H9 (cell line): ENCODE measurements around the gene KLC1. TPM values are rescaled to one million over a fixed set of nuclear protein-coding genes. Genes with fewer than 3 reads are reported as not detected.

Source experiments
- DNase-seq: peaks from one replicate; pipeline ENCODE4 v3.0.0-alpha.2; 2017
- H2AFZ ChIP-seq: one replicate; pipeline ENCODE4 v1.6.1; 2013; ENCODE audit warnings: mild to moderate bottlenecking, low read length, control low read depth, moderate library complexity
- H2AK5ac ChIP-seq: 2 replicates; pipeline ENCODE4 v1.6.1; 2013; ENCODE audit warnings: low read length, control low read depth, mixed read lengths; ENCODE audit not compliant: insufficient read length
- H2BK120ac ChIP-seq: one replicate; pipeline ENCODE4 v1.6.1; 2013; ENCODE audit warnings: low read depth, mild to moderate bottlenecking, low read length, control low read depth, inconsistent platforms; ENCODE audit not compliant: poor library complexity, severe bottlenecking
- H2BK12ac ChIP-seq: 2 replicates; pipeline ENCODE4 v1.6.1; 2013; ENCODE audit warnings: low read length, control low read depth, mixed read lengths, low read depth; ENCODE audit not compliant: insufficient read length
- H2BK15ac ChIP-seq: 2 replicates; pipeline ENCODE4 v1.6.1; 2013; ENCODE audit warnings: low read depth, low read length, control low read depth
- H2BK20ac ChIP-seq: one replicate; pipeline ENCODE4 v1.6.1; 2013; ENCODE audit warnings: low read depth, mild to moderate bottlenecking, low read length, control low read depth, inconsistent platforms; ENCODE audit not compliant: poor library complexity, severe bottlenecking
- H2BK5ac ChIP-seq: 2 replicates; pipeline ENCODE4 v1.6.1; 2013; ENCODE audit warnings: low read length, control low read depth, mixed read lengths; ENCODE audit not compliant: insufficient read length
- H3K14ac ChIP-seq: 2 replicates; pipeline ENCODE4 v1.6.1; 2013; ENCODE audit warnings: low read length, control low read depth; ENCODE audit not compliant: insufficient read depth
- H3K18ac ChIP-seq: 2 replicates; pipeline ENCODE4 v1.6.1; 2013; ENCODE audit warnings: low read depth, mild to moderate bottlenecking, mixed read lengths, low read length, control low read depth; ENCODE audit not compliant: insufficient read length
- H3K23ac ChIP-seq: 2 replicates; pipeline ENCODE4 v1.6.1; 2013; ENCODE audit warnings: low read length, control low read depth, mixed read lengths, low read depth; ENCODE audit not compliant: insufficient read length
- H3K23me2 ChIP-seq: 2 replicates; pipeline ENCODE4 v1.6.1; 2013; ENCODE audit warnings: low read depth, mild to moderate bottlenecking, mixed read lengths, low read length, control low read depth; ENCODE audit not compliant: insufficient read length, poor library complexity, severe bottlenecking
- H3K27ac ChIP-seq: 2 replicates; pipeline ENCODE4 v1.5.1; 2013; ENCODE audit warnings: low read length, control low read depth, mixed read lengths, low read depth; ENCODE audit not compliant: insufficient read length
- H3K27me3 ChIP-seq: 2 replicates; pipeline ENCODE4 v1.6.1; 2013; ENCODE audit warnings: low read length, control low read depth, inconsistent platforms; ENCODE audit not compliant: insufficient read depth
- H3K4ac ChIP-seq: 2 replicates; pipeline ENCODE4 v1.6.1; 2013; ENCODE audit warnings: low read depth, mild to moderate bottlenecking, control low read depth, inconsistent platforms, low read length, moderate library complexity
- H3K4me1 ChIP-seq: 2 replicates; pipeline ENCODE4 v1.6.1; 2013; ENCODE audit warnings: low read length, control low read depth, inconsistent platforms; ENCODE audit not compliant: insufficient read depth
- H3K4me2 ChIP-seq: 2 replicates; pipeline ENCODE4 v1.6.1; 2013; ENCODE audit warnings: low read length, control low read depth, mixed read lengths; ENCODE audit not compliant: insufficient read length, insufficient read depth
- H3K56ac ChIP-seq: 2 replicates; pipeline ENCODE4 v1.6.1; 2013; ENCODE audit warnings: low read depth, mild to moderate bottlenecking, mixed read lengths, low read length, control low read depth; ENCODE audit not compliant: insufficient read length
- H3K79me1 ChIP-seq: 2 replicates; pipeline ENCODE4 v1.6.1; 2013; ENCODE audit warnings: low read depth, mild to moderate bottlenecking, moderate library complexity, low read length, control low read depth, inconsistent platforms; ENCODE audit not compliant: insufficient read depth, poor library complexity, severe bottlenecking
- H3K79me2 ChIP-seq: 2 replicates; pipeline ENCODE4 v1.6.1; 2013; ENCODE audit warnings: low read length, control low read depth, inconsistent platforms; ENCODE audit not compliant: insufficient read depth
- H3K9ac ChIP-seq: 2 replicates; pipeline ENCODE4 v1.6.1; 2013; ENCODE audit warnings: low read length, control low read depth, mixed read lengths; ENCODE audit not compliant: insufficient read length; ENCODE audit errors: extremely low read depth
- H3K9me3 ChIP-seq: one replicate; pipeline ENCODE4 v1.6.1; 2013; ENCODE audit warnings: low read depth, low read length, inconsistent platforms; ENCODE audit not compliant: control insufficient read depth
- H3T11ph ChIP-seq: one replicate; pipeline ENCODE4 v1.6.1; 2013; ENCODE audit warnings: mild to moderate bottlenecking, low read length, control low read depth, inconsistent platforms
- H4K20me1 ChIP-seq: one replicate; pipeline ENCODE4 v1.6.1; 2013; ENCODE audit not compliant: control insufficient read depth, insufficient read length, insufficient read depth
- H4K5ac ChIP-seq: 2 replicates; pipeline ENCODE4 v1.6.1; 2013; ENCODE audit warnings: low read depth, mild to moderate bottlenecking, mixed read lengths, low read length, control low read depth; ENCODE audit not compliant: insufficient read length
- H4K8ac ChIP-seq: replicated peaks from 2 replicates; pipeline ENCODE4 v1.6.1; 2013; ENCODE audit warnings: low read length, control low read depth, mixed read lengths, low read depth; ENCODE audit not compliant: insufficient read length
- H4K91ac ChIP-seq: 2 replicates; pipeline ENCODE4 v1.6.1; 2013; ENCODE audit warnings: low read depth, mild to moderate bottlenecking, moderate library complexity, mixed read lengths, low read length, control low read depth; ENCODE audit not compliant: insufficient read length
- H3K27ac Mint-ChIP-seq, 3 experiments: 2 replicates in 2 of 3; 3 replicates in 1 of 3; pipeline ENCODE4 v1.8.0; 2020 to 2021; ENCODE audit warnings: mixed read lengths in 3 of 3, mild to moderate bottlenecking in 1 of 3, moderate library complexity in 1 of 3
- H3K27me3 Mint-ChIP-seq: 2 replicates; pipeline ENCODE4 v1.8.0; 2021; ENCODE audit warnings: low read depth, mild to moderate bottlenecking, moderate library complexity, mixed read lengths
- H3K36me3 Mint-ChIP-seq, 3 experiments: 2 replicates in 2 of 3; 3 replicates in 1 of 3; pipeline ENCODE4 v1.8.0; 2020 to 2021; ENCODE audit warnings: low read depth in 3 of 3, mixed read lengths in 3 of 3; ENCODE audit not compliant: insufficient read depth in 1 of 3
- H3K4me1 Mint-ChIP-seq, 2 experiments: 2 replicates each; pipeline ENCODE4 v1.8.0; 2020; ENCODE audit warnings: mixed read lengths in 2 of 2
- H3K4me3 Mint-ChIP-seq, 2 experiments: 2 replicates in 1 of 2; 3 replicates in 1 of 2; pipeline ENCODE4 v1.8.0; 2020 to 2021; ENCODE audit warnings: mild to moderate bottlenecking in 2 of 2, mixed read lengths in 2 of 2, moderate library complexity in 1 of 2
- H3K9me3 Mint-ChIP-seq, 2 experiments: 2 replicates in 1 of 2; 3 replicates in 1 of 2; pipeline ENCODE4 v1.8.0; 2020; ENCODE audit warnings: mild to moderate bottlenecking in 2 of 2, mixed read lengths in 2 of 2, moderate library complexity in 1 of 2
- CTCF ChIP-seq: fragments of 200-600 bp; sonication (generic); conservative IDR thresholded peaks from 3 replicates; pipeline ENCODE4 v1.8.0; 2021; ENCODE audit warnings: antibody characterized with exemption, mild to moderate bottlenecking
- WGBS: extraction: QIAGEN DNeasy Blood & Tissue Kit; methylation state at CpG from one replicate; pipeline ENCODE4 v1.1.7; 2013; ENCODE audit warnings: missing lambda C conversion rate, low lambda C conversion rate, mixed read lengths; ENCODE audit not compliant: insufficient read length; ENCODE audit errors: extremely low coverage; 5-methylcytosine and 5-hydroxymethylcytosine counted together
- total RNA-seq: library from RNA; stranded (reverse); gene quantifications from 2 replicates; pipeline ENCODE4 v1.2.1, GENCODE V29; 2021

Gene KLC1
- total RNA-seq, 1 experiment from 2014 or later, result 143 TPM

GRCh38 chr14:103668117-103668516 is 39.1 kb downstream of the KLC1 start:
- Histone ChIP-seq H2BK5ac (no peak overlapping the region), H2BK15ac (no peak overlapping the region), H3T11ph (no peak overlapping the region), H3K23ac (no peak overlapping the region), H3K56ac (no peak overlapping the region), H4K91ac (no peak overlapping the region), H3K18ac (no peak overlapping the region), H3K9me3 (no peaks in the 10 kb centered on the region), H3K27ac (no peak overlapping the region), H3K9ac (no peak overlapping the region), H3K4me1 (no peaks in the 10 kb centered on the region), H4K5ac (no peak overlapping the region), H3K79me1 (no peaks in the 10 kb centered on the region), H3K4ac (no peak overlapping the region), H4K8ac (no peak overlapping the region), H2BK120ac (no peak overlapping the region), H2BK12ac (no peak overlapping the region), H3K14ac (no peak overlapping the region), H3K27me3 (no peaks in the 10 kb centered on the region), H2BK20ac (no peak overlapping the region), H3K79me2 (no peaks in the 10 kb centered on the region), H4K20me1 (no peaks in the 10 kb centered on the region), H3K4me2 (no peak overlapping the region), H2AK5ac (no peak overlapping the region), H3K23me2 (no peaks in the 10 kb centered on the region), H2AFZ (no peak overlapping the region)
- Mint-ChIP-seq H3K4me3 (no peak overlapping the region), H3K27me3 (no peaks in the 10 kb centered on the region), H3K27ac (no peak overlapping the region), H3K4me1 (no peaks in the 10 kb centered on the region), H3K36me3 (peaks cover 42 to 84% (median 62%) of the 10 kb centered on the region in 3 experiments; a peak in 6 of 7 replicates), H3K9me3 (no peaks in the 10 kb centered on the region)
- DNase-seq, result no peak
- WGBS, result no CpG with 5 or more reads among the region's 3 CpGs
- no peak for TF ChIP-seq CTCF
